ENCODE measurements around the gene SHLD1.
"Not testable (repeated sequence)": the region's sequence is repeated elsewhere in the genome, so short reads cannot be mapped to it uniquely, and the experiment has no call there.

Gene SHLD1

GRCh38 chr20:5797843-5798462 lies 47.8 kb downstream of the SHLD1 start:
- H3K4me3 ChIP-seq (ENCODE audit: low read length), result no peak overlapping the region
- H3K9ac ChIP-seq (ENCODE audit: low read length), result no peak overlapping the region
- H3K27me3 ChIP-seq (replicated peaks; ENCODE audit: control insufficient read depth, insufficient read depth, low read length), result no peaks in the 10 kb centered on the region
- H3K36me3 ChIP-seq (ENCODE audit: control insufficient read depth, insufficient read depth, low read length, severe bottlenecking), result no peaks in the 10 kb centered on the region
- DNase-seq (ENCODE audit: low read depth), result no peak
- H3K9me3 ChIP-seq (ENCODE audit: control insufficient read depth, low read length), result no peaks in the 10 kb centered on the region
- H3K4me1 ChIP-seq (ENCODE audit: control insufficient read depth, insufficient read depth, low read length), result no peaks in the 10 kb centered on the region

GRCh38 chr20:5803754-5804303 lies 53.6 kb downstream of the SHLD1 start:
- not testable (repeated sequence) for H3K27me3 ChIP-seq (replicated peaks; ENCODE audit: control insufficient read depth, insufficient read depth, low read length); H3K9ac ChIP-seq (ENCODE audit: low read length); H3K4me3 ChIP-seq (ENCODE audit: low read length); H3K36me3 ChIP-seq (ENCODE audit: control insufficient read depth, insufficient read depth, low read length, severe bottlenecking); H3K4me1 ChIP-seq (ENCODE audit: control insufficient read depth, insufficient read depth, low read length); DNase-seq (ENCODE audit: low read depth); H3K9me3 ChIP-seq (ENCODE audit: control insufficient read depth, low read length)

- no peak for DNase-seq (ENCODE audit: low read depth)
- Histone ChIP-seq H3K4me3 (ENCODE audit: low read length) (no peak overlapping the region), H3K9me3 (ENCODE audit: control insufficient read depth, low read length) (no peaks in the 10 kb centered on the region), H3K4me1 (ENCODE audit: control insufficient read depth, insufficient read depth, low read length) (peaks cover 9% of the 10 kb centered on the region), H3K27me3 (replicated peaks; ENCODE audit: control insufficient read depth, insufficient read depth, low read length) (no peaks in the 10 kb centered on the region), H3K9ac (ENCODE audit: low read length) (no peak overlapping the region), H3K36me3 (ENCODE audit: control insufficient read depth, insufficient read depth, low read length, severe bottlenecking) (no peaks in the 10 kb centered on the region)
These were observed 56.5 kb downstream of the SHLD1 start for GRCh38 chr20:5806457-5807263.

GRCh38 chr20:5807431-5807830 lies 57.2 kb downstream of the SHLD1 start:
- H3K27me3 ChIP-seq (replicated peaks; ENCODE audit: control insufficient read depth, insufficient read depth, low read length), result no peaks in the 10 kb centered on the region
- H3K9ac ChIP-seq (ENCODE audit: low read length), result no peak overlapping the region
- no peaks in the 10 kb centered on the region for H3K9me3 ChIP-seq (ENCODE audit: control insufficient read depth, low read length)
- no peak overlapping the region for H3K4me3 ChIP-seq (ENCODE audit: low read length)
- H3K4me1 ChIP-seq (ENCODE audit: control insufficient read depth, insufficient read depth, low read length), result peaks cover 9% of the 10 kb centered on the region
- H3K36me3 ChIP-seq (ENCODE audit: control insufficient read depth, insufficient read depth, low read length, severe bottlenecking), result no peaks in the 10 kb centered on the region
- no peak for DNase-seq (ENCODE audit: low read depth)

GRCh38 chr20:5808901-5809300 lies 58.7 kb downstream of the SHLD1 start:
- Histone ChIP-seq H3K27me3 (replicated peaks; ENCODE audit: control insufficient read depth, insufficient read depth, low read length) (no peaks in the 10 kb centered on the region), H3K4me3 (ENCODE audit: low read length) (no peak overlapping the region), H3K4me1 (ENCODE audit: control insufficient read depth, insufficient read depth, low read length) (peaks cover 9% of the 10 kb centered on the region), H3K9ac (ENCODE audit: low read length) (no peak overlapping the region), H3K9me3 (ENCODE audit: control insufficient read depth, low read length) (no peaks in the 10 kb centered on the region), H3K36me3 (ENCODE audit: control insufficient read depth, insufficient read depth, low read length, severe bottlenecking) (no peaks in the 10 kb centered on the region)
- no peak for DNase-seq (ENCODE audit: low read depth)

- Histone ChIP-seq H3K9ac (ENCODE audit: low read length) (no peak overlapping the region), H3K9me3 (ENCODE audit: control insufficient read depth, low read length) (no peaks in the 10 kb centered on the region), H3K36me3 (ENCODE audit: control insufficient read depth, insufficient read depth, low read length, severe bottlenecking) (no peaks in the 10 kb centered on the region), H3K27me3 (replicated peaks; ENCODE audit: control insufficient read depth, insufficient read depth, low read length) (no peaks in the 10 kb centered on the region), H3K4me3 (ENCODE audit: low read length) (no peak overlapping the region), H3K4me1 (ENCODE audit: control insufficient read depth, insufficient read depth, low read length) (peaks cover 6% of the 10 kb centered on the region)
- no peak for DNase-seq (ENCODE audit: low read depth)
These were observed 59.3 kb downstream of the SHLD1 start for GRCh38 chr20:5809495-5809894.

- Histone ChIP-seq H3K36me3 (ENCODE audit: control insufficient read depth, insufficient read depth, low read length, severe bottlenecking) (no peaks in the 10 kb centered on the region), H3K9me3 (ENCODE audit: control insufficient read depth, low read length) (no peaks in the 10 kb centered on the region), H3K27me3 (replicated peaks; ENCODE audit: control insufficient read depth, insufficient read depth, low read length) (no peaks in the 10 kb centered on the region), H3K4me1 (ENCODE audit: control insufficient read depth, insufficient read depth, low read length) (no peaks in the 10 kb centered on the region), H3K4me3 (ENCODE audit: low read length) (no peak overlapping the region), H3K9ac (ENCODE audit: low read length) (no peak overlapping the region)
- no peak for DNase-seq (ENCODE audit: low read depth)
These were observed 60.7 kb downstream of the SHLD1 start for GRCh38 chr20:5810800-5811422.

GRCh38 chr20:5811746-5812145 lies 61.5 kb downstream of the SHLD1 start:
- no peak overlapping the region for H3K4me3 ChIP-seq (ENCODE audit: low read length)
- H3K36me3 ChIP-seq (ENCODE audit: control insufficient read depth, insufficient read depth, low read length, severe bottlenecking), result no peaks in the 10 kb centered on the region
- H3K27me3 ChIP-seq (replicated peaks; ENCODE audit: control insufficient read depth, insufficient read depth, low read length), result no peaks in the 10 kb centered on the region
- no peaks in the 10 kb centered on the region for H3K4me1 ChIP-seq (ENCODE audit: control insufficient read depth, insufficient read depth, low read length)
- no peak overlapping the region for H3K9ac ChIP-seq (ENCODE audit: low read length)
- no peaks in the 10 kb centered on the region for H3K9me3 ChIP-seq (ENCODE audit: control insufficient read depth, low read length)
- DNase-seq (ENCODE audit: low read depth), result no peak

GRCh38 chr20:5818346-5818681 lies 68.1 kb downstream of the SHLD1 start:
- H3K36me3 ChIP-seq (ENCODE audit: control insufficient read depth, insufficient read depth, low read length, severe bottlenecking), result no peaks in the 10 kb centered on the region
- H3K4me3 ChIP-seq (ENCODE audit: low read length), result no peak overlapping the region
- no peak for DNase-seq (ENCODE audit: low read depth)
- no peak overlapping the region for H3K9ac ChIP-seq (ENCODE audit: low read length)
- no peaks in the 10 kb centered on the region for H3K27me3 ChIP-seq (replicated peaks; ENCODE audit: control insufficient read depth, insufficient read depth, low read length)
- peaks cover 3% of the 10 kb centered on the region for H3K4me1 ChIP-seq (ENCODE audit: control insufficient read depth, insufficient read depth, low read length)
- H3K9me3 ChIP-seq (ENCODE audit: control insufficient read depth, low read length), result no peaks in the 10 kb centered on the region

GRCh38 chr20:5820738-5821137 lies 70.5 kb downstream of the SHLD1 start:
- no peaks in the 10 kb centered on the region for H3K27me3 ChIP-seq (replicated peaks; ENCODE audit: control insufficient read depth, insufficient read depth, low read length)
- no peak overlapping the region for H3K4me3 ChIP-seq (ENCODE audit: low read length)
- no peak overlapping the region for H3K9ac ChIP-seq (ENCODE audit: low read length)
- H3K4me1 ChIP-seq (ENCODE audit: control insufficient read depth, insufficient read depth, low read length), result peaks cover 3% of the 10 kb centered on the region
- H3K9me3 ChIP-seq (ENCODE audit: control insufficient read depth, low read length), result no peaks in the 10 kb centered on the region
- no peak for DNase-seq (ENCODE audit: low read depth)
- H3K36me3 ChIP-seq (ENCODE audit: control insufficient read depth, insufficient read depth, low read length, severe bottlenecking), result no peaks in the 10 kb centered on the region

- Histone ChIP-seq H3K27me3 (replicated peaks; ENCODE audit: control insufficient read depth, insufficient read depth, low read length) (no peaks in the 10 kb centered on the region), H3K36me3 (ENCODE audit: control insufficient read depth, insufficient read depth, low read length, severe bottlenecking) (no peaks in the 10 kb centered on the region), H3K4me1 (ENCODE audit: control insufficient read depth, insufficient read depth, low read length) (peaks cover 3% of the 10 kb centered on the region), H3K4me3 (ENCODE audit: low read length) (no peak overlapping the region), H3K9ac (ENCODE audit: low read length) (no peak overlapping the region), H3K9me3 (ENCODE audit: control insufficient read depth, low read length) (no peaks in the 10 kb centered on the region)
- DNase-seq (ENCODE audit: low read depth), result no peak
These were observed 71.5 kb downstream of the SHLD1 start for GRCh38 chr20:5821627-5822215.

Data from adipocyte (in vitro differentiated cells).